GM19468 (cell line): Measurements from ENCODE around the gene ALK.

Experiments used
- ATAC-seq: cut with Tn5 transposase; IDR thresholded peaks from one replicate; pipeline ENCODE4 v1.9.1; 2021; ENCODE audit warnings: mild to moderate bottlenecking, moderate library complexity, moderate number of reproducible peaks; ENCODE audit not compliant: unreplicated experiment; ENCODE audit errors: extremely low read depth

Gene ALK

DNA sequence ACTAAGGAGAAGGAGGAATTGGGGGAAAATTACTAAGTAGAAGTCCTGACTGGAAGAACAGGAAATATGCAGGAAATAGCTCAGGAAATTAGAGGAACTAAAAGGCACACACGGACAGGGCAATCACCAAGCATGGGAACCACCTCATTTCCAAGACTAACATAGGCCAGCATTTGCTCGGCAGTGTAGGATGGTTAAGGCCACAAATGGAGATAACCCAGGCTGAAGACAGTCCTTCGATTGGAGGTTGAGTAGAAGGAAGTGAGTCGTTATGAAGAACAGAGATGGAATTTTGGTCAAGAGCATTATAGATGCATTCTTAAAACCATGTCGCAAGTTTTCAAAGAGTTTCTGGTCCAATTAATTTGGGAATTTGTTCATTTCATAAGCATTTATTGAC, 401.4 kb downstream of the ALK start:
- ATAC-seq, result no peak

DNA sequence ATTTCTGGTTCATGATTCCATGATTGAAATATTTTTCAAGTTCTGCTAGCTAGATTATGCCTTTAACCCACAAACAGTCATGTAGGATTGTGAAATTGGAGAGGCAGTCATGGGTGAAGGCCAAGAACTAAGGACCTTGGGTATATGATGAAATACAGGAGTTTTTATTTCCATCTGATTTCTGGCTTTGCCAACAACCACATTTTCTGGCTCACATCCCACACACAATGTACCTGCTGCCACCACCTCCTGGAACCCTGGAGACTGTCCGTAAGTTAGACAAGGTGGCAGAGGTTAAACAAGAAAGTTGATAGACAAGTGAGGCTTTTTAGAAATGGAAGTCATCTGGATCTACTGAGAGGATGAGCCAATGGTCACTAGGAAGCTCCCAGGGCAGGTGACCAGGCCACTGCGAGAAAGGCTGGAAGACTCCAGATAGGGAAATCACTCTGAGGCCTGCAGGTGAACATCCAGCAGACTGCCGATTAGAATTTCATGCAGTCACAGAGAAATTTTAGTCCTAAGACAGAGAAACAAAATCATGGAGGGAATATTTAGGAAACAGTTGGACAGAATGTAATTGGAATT, 402.0 kb downstream of the ALK start:
- ATAC-seq, result no peak

DNA sequence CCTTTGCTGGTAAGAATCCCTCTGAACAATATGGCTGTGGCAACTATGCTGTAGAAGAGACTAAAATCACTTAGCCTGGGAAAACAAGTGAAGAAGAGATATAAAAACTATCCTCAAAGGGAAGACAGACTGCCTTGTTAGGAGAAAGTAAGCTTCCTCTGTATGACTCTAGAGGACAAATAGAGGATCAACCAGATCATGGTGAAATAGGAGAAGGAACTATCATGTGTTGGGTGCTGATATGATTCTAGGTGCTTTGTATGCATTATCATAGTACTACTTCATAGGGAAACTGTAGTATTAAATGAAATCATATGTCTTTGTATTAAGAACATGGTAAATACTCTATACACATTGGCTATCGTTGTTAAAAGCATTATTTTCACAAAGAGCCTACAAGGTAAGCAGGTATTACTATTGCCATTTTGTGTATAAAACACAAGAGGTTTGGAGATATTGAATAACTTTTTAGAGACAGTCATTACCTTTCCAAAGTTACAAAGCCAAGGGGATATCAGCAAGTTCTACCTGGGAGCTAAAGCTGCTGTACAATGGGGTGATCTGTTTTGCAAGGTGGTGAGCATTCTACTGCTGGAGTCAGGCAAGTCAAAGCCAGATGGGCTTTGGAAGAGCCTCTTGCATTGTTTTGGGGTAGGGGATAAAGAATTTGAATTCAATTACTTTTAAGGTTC, 402.6 kb downstream of the ALK start:
- no peak for ATAC-seq

DNA sequence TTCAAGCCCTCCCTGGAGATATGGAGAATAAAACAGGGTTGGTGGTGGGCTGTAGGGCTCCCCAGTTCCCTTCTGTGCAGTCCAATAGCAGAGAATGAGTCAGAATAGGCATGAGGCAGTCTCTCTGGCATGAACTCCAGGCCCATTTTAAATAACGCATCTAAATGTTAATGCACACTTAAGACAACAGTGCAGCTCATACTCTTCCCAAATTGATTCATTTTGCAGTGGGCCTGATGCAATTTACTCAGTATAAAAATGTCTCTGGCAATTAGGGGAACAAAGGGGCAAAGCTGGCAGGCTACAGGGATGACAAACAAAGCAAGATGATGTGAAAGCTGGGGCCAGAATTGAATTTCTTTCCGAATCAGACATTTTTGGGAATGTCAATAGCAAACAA, 403.4 kb downstream of the ALK start:
- ATAC-seq, result no peak

DNA sequence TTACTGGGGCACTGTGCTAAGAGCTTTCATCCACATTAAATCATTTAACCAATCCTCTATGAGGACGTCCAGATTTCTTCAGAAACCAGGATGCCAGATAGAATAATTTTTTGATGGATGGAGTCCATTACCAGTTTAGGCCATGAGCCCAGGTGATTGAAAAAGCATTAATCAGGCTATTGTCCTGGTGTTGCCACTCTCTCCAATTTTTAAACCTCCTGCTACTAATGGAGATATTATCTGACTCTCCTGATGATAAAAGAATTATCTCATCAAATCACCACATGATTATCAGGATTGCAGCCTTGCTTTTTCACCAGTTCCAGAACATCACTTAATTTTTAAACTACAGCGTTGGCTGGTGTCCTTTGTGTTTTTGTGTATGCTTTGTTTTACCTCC, 404.0 kb downstream of the ALK start:
- no peak for ATAC-seq

DNA sequence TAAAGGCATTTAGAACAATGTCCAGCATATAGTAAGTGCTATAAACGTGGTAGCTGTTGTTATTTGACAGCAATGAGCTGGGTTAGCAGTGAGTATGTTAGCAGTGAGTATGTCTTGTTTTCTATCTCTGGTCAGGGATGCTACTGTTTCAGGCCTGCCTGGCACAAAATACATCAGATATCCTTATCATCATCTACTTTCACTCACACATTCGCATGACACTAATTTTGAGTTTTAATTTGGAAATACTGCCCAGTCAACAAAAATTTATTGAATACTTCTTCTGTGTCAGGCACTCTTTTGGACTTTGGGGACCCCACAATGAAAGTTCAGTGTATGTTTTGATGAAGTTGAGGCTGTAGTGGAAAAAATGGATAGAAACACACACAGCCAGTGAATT, 404.6 kb downstream of the ALK start:
- no peak for ATAC-seq

DNA sequence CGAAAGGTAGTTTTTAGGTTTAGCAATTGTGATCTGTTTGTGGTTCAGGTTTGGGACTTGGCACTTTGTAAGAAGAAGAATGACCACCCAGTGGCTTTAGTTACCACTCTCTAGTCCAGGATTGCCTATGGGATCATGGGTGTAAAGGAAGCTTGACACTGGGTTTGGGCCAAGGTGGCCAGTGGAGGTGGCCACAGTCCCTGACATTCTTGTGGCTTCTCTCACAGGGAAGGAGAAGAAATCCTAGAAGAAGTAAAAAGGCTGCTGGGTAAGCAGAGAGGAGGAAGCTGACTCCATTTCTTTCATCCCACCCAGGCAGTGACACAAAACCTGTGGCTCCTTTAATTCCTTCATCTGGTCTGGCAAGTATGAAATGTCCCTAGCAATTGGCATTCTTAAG, 411.5 kb downstream of the ALK start:
- ATAC-seq, result no peak

DNA sequence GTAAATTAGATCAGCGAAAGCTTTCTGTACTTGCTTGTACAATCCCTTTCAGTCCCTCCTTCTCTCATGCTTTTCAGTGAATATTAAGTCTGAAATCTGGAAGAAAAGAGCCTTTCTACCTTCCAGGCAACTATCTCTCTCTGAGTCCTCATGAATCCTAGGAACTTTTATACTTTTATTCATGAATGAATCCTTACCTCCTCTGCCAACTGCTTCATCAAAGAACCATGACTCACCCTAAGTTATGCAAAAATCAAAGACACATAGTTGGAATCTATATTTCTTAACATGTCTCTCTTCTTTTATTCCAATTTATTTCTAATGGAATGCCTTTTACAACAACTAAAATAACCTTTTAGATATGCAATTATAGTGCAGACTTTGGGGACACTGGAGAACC, 412.0 kb downstream of the ALK start:
- no peak for ATAC-seq

DNA sequence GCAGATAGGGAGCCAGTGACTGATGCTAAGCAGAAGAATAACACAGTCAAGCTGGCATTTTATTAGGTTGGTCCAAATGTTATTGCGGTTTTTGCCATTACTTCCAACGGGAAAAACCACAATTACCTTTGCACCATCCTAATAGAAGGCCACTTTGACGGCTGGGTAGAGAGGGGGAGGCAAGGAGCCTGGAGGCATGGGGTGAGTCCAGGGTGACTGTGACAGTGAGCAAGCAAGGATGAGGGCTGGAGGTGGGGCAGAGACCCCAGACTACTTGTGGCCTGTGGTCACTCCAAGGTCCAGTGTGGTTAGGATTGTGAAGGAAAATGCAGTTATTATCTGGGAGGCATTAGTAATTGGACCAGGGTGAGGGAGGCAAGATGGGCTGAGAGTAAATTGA, 416.6 kb downstream of the ALK start:
- ATAC-seq, result no peak

DNA sequence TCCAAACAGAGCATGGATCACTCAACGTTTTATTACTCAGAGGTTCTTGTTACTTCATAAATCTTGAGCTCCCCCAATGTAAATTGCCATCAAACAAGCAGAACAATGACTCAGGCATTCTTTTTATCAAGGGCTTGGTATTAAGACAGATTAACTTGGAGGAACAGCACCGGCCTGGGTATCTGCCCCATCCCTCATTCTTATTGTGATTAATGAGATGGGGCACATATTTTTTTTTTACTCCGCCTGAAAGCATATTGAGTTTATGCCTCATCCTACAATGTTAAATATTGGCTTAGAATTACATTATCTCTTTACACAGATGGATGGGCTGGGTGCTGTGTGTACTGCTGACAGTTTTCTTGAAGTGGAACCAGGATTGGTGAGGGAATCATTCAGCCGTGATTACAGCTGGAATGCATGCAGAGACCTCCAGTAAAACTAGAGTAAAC, 418.9 kb downstream of the ALK start:
- no peak for ATAC-seq

DNA sequence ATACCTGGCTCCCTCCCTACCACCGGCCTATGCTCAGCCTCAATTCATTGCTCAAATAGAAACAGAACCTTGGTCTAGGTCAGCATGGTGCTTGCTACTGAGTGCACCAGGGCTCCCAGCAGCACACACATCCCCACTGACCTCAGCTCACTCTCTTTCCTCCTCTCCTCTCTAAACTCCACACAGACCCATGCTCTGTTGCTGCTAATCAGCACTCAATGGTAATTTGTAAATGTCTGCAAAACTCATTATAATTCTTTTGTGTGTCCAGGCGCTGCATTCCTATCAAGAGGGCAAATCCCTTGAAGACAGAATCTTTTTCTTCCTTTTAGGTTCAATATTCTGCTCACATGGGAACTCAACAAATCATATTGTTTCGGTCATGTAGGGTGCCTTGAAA, 424.0 kb downstream of the ALK start:
- no peak for ATAC-seq

DNA sequence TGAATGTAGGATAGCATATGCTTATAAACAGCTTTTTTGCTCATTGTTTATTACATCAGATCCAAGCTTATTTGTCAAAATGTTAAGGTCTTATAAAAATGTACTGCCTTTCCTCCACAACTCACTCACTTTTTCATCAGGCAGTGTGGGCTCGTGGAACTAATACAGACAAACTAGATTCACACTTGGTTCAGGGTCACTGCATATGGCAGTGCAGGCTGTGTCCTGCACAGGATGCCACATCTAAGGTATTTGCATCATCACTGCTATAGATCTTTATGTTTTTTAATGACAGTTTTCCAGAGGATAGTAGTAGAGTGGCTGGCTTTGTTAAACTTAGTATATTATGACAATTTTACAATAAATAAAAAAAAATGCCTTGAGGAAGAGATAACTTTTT, 425.2 kb downstream of the ALK start:
- no peak for ATAC-seq

DNA sequence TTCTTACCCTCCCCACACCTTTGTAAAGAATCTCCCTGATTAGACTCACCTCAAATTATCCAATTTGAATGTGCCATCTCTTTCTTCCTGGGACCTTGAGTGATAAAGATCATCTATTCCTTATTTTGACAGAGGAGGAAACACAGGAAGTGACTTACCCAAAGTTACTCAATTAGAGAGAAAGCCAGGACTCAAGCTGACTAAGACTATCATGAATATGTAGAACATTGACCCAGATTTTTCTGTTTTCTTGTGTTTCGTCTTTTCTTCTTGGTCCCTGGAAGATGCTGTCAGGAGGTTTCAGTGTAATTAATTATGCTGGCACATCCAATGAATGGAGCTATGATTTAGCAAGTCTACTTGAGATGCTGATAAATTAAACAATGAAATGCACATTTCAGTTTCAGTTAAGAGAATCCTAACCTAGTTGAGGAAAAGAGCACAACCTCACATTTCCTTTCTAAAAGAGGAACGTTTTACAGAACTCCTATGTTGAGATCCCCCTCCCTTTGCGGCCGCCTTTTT, 425.8 kb downstream of the ALK start:
- no peak for ATAC-seq

DNA sequence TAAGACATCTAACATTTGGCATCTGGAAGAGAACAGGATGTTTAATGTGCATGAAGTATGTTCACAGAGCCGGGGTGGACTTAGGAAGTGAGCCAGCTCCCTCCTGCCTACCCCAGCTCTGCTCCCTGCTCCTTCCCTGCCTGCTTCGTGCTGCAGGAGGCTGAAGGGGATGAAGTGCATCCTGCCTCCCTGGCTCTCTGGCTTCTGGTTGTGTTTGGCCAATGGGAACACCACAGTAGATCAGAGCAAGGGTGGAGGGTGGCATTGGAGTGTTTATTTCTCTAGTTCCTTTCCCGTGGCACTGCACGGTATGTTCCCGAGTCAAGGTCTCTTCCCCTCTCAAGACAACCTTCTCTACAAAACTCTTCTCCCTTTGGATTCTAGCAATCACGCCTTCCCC, 426.3 kb downstream of the ALK start:
- no peak for ATAC-seq

DNA sequence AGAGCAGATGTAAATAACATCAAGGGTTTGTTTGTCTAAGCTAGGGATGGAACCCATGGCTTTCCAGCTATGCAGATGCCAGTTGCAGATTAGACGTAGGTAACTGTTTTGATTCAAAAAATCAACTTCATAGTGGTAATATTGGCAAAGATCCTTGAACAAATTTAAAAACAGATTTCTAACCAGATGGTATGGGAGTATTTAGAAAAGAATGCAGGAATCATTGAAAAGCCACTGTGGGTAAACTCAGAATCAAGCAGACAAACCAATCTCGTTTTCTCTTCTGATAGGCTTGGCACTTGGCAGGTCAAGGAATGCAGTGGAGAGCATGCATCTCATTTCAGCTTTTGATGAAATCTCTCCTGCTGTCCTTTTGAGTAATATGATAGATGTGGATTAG, 428.7 kb downstream of the ALK start:
- no peak for ATAC-seq

DNA sequence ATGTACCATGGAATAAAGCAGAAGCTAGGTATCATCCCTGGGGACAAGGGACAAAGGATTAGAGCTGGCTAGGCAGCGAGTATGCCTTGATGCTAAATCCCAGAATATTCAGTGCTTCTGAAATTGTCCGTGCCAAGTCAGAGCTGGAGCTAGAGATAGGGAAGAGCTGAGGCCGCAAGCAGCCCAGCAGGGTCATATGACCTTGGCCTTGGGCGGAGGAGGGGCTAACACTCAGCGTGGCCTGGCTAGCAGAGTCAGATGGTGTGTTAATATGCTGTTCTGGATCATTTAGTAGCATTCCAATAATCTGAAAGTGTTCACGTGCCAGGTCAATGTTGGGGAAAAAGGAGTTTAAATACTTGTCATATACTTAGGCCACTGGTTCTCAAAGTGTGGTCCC, 431.3 kb downstream of the ALK start:
- no peak for ATAC-seq

DNA sequence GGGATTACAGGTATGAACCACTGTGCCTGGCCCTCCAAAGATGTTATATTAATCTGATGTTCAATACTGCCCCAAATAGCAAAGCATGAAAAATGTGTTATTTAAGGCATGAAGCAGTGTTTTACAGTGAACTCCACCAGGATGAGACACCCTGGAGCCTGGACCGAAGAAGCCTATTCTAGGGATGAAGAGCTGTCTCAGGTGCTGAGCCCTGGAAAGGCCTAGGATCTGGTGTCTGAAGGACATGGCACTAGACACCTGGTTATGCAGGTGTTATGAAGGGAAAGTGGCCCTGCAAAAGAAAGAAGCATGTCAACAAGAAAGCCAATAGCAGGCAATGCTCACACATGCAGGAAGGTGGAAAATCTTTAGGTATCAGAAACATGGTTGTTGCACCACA, 431.8 kb downstream of the ALK start:
- ATAC-seq, result no peak

DNA sequence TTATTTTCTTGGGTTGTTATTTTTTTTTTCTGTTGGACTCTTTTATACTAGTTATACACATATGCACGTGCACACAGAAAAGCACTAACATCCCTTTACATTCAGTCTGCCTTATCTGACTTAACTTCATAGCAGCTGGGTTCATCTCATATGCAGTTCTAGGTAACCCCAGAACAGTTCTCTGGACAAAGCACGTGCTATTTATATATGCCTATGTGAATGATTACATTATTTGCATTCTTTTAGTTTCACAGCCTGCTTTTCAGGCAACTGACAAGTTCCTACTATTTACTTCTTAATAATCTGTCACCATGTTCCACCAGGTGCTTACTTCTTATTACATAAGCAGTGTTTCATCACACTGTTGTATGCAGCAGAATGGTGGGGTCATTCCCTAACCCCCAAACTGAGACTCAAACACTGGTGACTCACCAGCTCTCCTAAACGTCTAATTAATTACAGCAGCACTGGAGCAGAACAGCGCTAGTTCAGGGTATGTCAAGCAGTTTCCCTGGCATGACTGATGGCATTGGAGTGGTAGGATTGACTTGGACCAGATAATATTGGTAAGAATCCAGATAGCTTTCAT, 433.3 kb downstream of the ALK start:
- no peak for ATAC-seq

DNA sequence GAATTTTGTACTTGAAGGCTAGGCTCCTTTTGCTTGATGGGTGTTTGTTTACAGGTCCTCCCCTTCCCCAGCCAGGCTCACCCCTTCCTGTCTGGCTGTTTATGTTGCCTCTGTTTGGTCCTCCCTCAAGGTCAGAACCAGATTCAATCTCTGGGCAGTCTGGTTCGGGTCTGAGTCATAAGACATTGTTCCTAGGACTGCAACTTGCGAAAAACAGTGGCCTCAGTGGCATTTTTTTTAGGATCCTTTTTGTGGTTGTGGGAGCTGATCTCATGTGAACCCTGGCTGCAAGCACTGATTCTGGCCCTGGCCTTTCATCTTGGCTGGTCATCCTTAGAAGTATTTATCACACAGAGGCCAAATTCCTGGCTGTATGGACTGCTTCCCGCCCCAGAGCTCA, 435.8 kb downstream of the ALK start:
- no peak for ATAC-seq

DNA sequence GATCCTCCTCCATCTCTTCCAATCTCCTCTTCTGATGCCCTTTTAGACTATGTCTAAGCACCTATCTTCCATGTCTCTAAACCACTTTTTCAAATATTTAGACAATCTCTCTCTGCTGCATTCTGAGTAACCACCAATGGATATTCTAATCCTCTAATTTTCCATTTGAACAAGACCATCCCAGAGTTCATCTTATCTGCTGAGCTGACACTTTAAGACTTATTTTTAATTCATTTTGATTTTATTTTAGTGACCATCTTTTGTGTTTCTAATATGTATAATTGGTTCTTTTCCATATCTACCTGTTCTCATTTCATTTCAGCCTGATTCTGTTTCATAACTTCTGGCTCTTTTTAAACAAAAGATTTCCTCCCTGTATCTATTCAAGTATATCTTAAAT, 436.3 kb downstream of the ALK start:
- ATAC-seq, result no peak

DNA sequence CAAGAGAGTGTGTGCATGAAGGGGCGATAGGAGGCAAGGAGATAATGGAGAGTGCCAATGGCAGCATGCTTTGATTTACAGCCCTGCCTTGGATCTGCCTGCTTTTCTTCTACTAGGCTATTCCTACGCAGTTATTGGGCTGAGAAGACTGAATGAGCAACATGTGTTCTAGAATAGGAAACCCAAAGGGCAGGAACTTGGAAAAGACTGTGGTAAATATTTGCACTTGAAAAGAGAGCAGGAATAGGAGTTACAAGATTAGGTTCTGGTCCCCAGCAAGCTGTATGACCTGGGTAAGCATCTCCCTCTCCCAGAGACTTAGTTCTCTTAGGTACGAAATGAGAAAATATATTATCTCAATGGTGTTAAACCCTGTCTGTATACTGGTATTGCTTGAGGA, 438.5 kb downstream of the ALK start:
- no peak for ATAC-seq

DNA sequence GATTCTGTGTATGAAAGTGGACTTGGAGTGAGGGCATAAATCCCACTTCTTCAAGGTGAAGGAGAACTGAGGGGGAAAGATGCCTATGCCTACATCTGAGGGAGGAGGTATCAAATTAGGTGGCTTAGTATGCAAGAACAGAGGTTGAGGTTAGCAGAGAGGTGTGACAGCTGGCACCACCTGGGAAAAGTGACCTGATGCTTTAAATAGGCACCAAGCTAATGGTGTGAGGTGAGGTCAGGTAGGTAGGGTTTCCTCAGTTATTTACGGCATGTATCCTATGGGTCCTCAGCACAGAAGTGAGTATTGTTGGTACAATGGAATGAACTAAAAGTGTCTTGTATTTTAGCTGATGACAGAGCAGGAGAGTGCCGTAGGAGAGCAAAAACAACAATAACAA, 439.0 kb downstream of the ALK start:
- no peak for ATAC-seq
